ENCODE data around the gene RANBP6. TPM values are rescaled to one million over a fixed set of nuclear protein-coding genes. Genes with fewer than 3 reads are reported as not detected.
"Not testable (repeated sequence)": the region's sequence is repeated elsewhere in the genome, so short reads cannot be mapped to it uniquely, and the experiment has no call there.

RANBP6 gene
- total RNA-seq, 2 donors from 2014 or later: 14.6 to 22.7 TPM

GRCh38 chr9:6029604-6030274 lies 14.3 kb upstream of the RANBP6 start:
- H3K4me1 Mint-ChIP-seq: no peaks in the 10 kb centered on the region
- H3K36me3 Mint-ChIP-seq (ENCODE audit: low read depth): no peaks in the 10 kb centered on the region
- no peak overlapping the region for H3K4me3 Mint-ChIP-seq
- no peak for ATAC-seq (replicated peaks)
- no peak overlapping the region for H3K27ac Mint-ChIP-seq
- no peaks in the 10 kb centered on the region for H3K9me3 Mint-ChIP-seq
- H3K27me3 Mint-ChIP-seq: peaks cover 11% of the 10 kb centered on the region

- ATAC-seq (replicated peaks): peak; percentile 52
- Mint-ChIP-seq H3K27me3 (peaks cover 5% of the 10 kb centered on the region), H3K27ac (no peak overlapping the region), H3K36me3 (ENCODE audit: low read depth) (no peaks in the 10 kb centered on the region), H3K9me3 (peaks cover 4% of the 10 kb centered on the region), H3K4me3 (peak overlapping the region; percentile 43), H3K4me1 (no peaks in the 10 kb centered on the region)
Measured at GRCh38 chr9:6024035-6024554, 8.7 kb upstream of the RANBP6 start.

- H3K9me3 Mint-ChIP-seq; ATAC-seq (replicated peaks); H3K27me3 Mint-ChIP-seq; H3K4me3 Mint-ChIP-seq; H3K27ac Mint-ChIP-seq: not testable (repeated sequence)
- Mint-ChIP-seq H3K36me3 (ENCODE audit: low read depth) (peaks cover 28% of the 10 kb centered on the region), H3K4me1 (peaks cover 11% of the 10 kb centered on the region)
Measured at GRCh38 chr9:6016975-6017374, 1.6 kb upstream of the RANBP6 start.

- Mint-ChIP-seq H3K4me1 (peaks cover 13% of the 10 kb centered on the region), H3K4me3 (peak overlapping the region; percentile 94), H3K9me3 (peaks cover 6% of the 10 kb centered on the region), H3K36me3 (ENCODE audit: low read depth) (peaks cover 49% of the 10 kb centered on the region), H3K27me3 (no peaks in the 10 kb centered on the region), H3K27ac (peak overlapping the region; percentile 94)
- ATAC-seq (replicated peaks): peak; percentile 72
Measured at GRCh38 chr9:6014670-6015270, 654 bp downstream of the RANBP6 start.

GRCh38 chr9:6008169-6008979 lies 7.0 kb downstream of the RANBP6 start:
- no peaks in the 10 kb centered on the region for H3K27me3 Mint-ChIP-seq
- H3K4me1 Mint-ChIP-seq: peaks cover 30% of the 10 kb centered on the region
- ATAC-seq (replicated peaks): peak; percentile 80
- H3K36me3 Mint-ChIP-seq (ENCODE audit: low read depth): peaks cover 52% of the 10 kb centered on the region
- peaks cover 6% of the 10 kb centered on the region for H3K9me3 Mint-ChIP-seq
- H3K4me3 Mint-ChIP-seq: peak overlapping the region; percentile 95
- peak overlapping the region; percentile 92 for H3K27ac Mint-ChIP-seq

- Mint-ChIP-seq H3K4me1 (peaks cover 24% of the 10 kb centered on the region), H3K9me3 (peaks cover under 1% of the 10 kb centered on the region), H3K27ac (peak overlapping the region; percentile 92), H3K27me3 (no peaks in the 10 kb centered on the region), H3K4me3 (peak overlapping the region; percentile 95), H3K36me3 (ENCODE audit: low read depth) (peaks cover 46% of the 10 kb centered on the region)
- peak; percentile 56 for ATAC-seq (replicated peaks)
Measured at GRCh38 chr9:6007770-6008168, 7.7 kb downstream of the RANBP6 start.

- Mint-ChIP-seq H3K9me3 (no peaks in the 10 kb centered on the region), H3K4me1 (peaks cover 23% of the 10 kb centered on the region), H3K27me3 (no peaks in the 10 kb centered on the region), H3K36me3 (ENCODE audit: low read depth) (peaks cover 40% of the 10 kb centered on the region), H3K4me3 (peak overlapping the region; percentile 95), H3K27ac (peak overlapping the region; percentile 92)
- ATAC-seq (replicated peaks): peak; percentile 86
Measured at GRCh38 chr9:6007058-6007769, 8.2 kb downstream of the RANBP6 start.

- peak overlapping the region; percentile 92 for H3K27ac Mint-ChIP-seq
- peaks cover 23% of the 10 kb centered on the region for H3K4me1 Mint-ChIP-seq
- H3K27me3 Mint-ChIP-seq: no peaks in the 10 kb centered on the region
- peaks cover 35% of the 10 kb centered on the region for H3K36me3 Mint-ChIP-seq (ENCODE audit: low read depth)
- H3K9me3 Mint-ChIP-seq: no peaks in the 10 kb centered on the region
- peak overlapping the region; percentile 95 for H3K4me3 Mint-ChIP-seq
- ATAC-seq (replicated peaks): no peak
Measured at GRCh38 chr9:6006749-6007057, 8.7 kb downstream of the RANBP6 start.

- Mint-ChIP-seq H3K27ac (no peak overlapping the region), H3K9me3 (no peaks in the 10 kb centered on the region), H3K36me3 (ENCODE audit: low read depth) (peaks cover 14% of the 10 kb centered on the region), H3K27me3 (no peaks in the 10 kb centered on the region), H3K4me1 (peaks cover 26% of the 10 kb centered on the region), H3K4me3 (no peak overlapping the region)
- ATAC-seq (replicated peaks): no peak
Measured at GRCh38 chr9:6000955-6001354, 14.5 kb downstream of the RANBP6 start.

GRCh38 chr9:5999443-6000101 lies 15.9 kb downstream of the RANBP6 start:
- ATAC-seq (replicated peaks): no peak
- Mint-ChIP-seq H3K27ac (no peak overlapping the region), H3K36me3 (ENCODE audit: low read depth) (peaks cover 9% of the 10 kb centered on the region), H3K9me3 (no peaks in the 10 kb centered on the region), H3K4me3 (no peak overlapping the region), H3K4me1 (peaks cover 36% of the 10 kb centered on the region), H3K27me3 (no peaks in the 10 kb centered on the region)

- no peak overlapping the region for H3K4me3 Mint-ChIP-seq
- ATAC-seq (replicated peaks): no peak
- no peaks in the 10 kb centered on the region for H3K36me3 Mint-ChIP-seq (ENCODE audit: low read depth)
- H3K27me3 Mint-ChIP-seq: no peaks in the 10 kb centered on the region
- peaks cover 29% of the 10 kb centered on the region for H3K4me1 Mint-ChIP-seq
- H3K27ac Mint-ChIP-seq: no peak overlapping the region
- H3K9me3 Mint-ChIP-seq: no peaks in the 10 kb centered on the region
Measured at GRCh38 chr9:5994493-5994892, 20.9 kb downstream of the RANBP6 start.

GRCh38 chr9:5988265-5988664 lies 27.2 kb downstream of the RANBP6 start:
- Mint-ChIP-seq H3K9me3 (no peaks in the 10 kb centered on the region), H3K27ac (no peak overlapping the region), H3K36me3 (ENCODE audit: low read depth) (peaks cover 45% of the 10 kb centered on the region), H3K4me1 (peaks cover 9% of the 10 kb centered on the region), H3K4me3 (no peak overlapping the region), H3K27me3 (no peaks in the 10 kb centered on the region)
- ATAC-seq (replicated peaks): no peak

GRCh38 chr9:5983042-5983441 lies 32.4 kb downstream of the RANBP6 start:
- H3K36me3 Mint-ChIP-seq (ENCODE audit: low read depth): peaks cover 63% of the 10 kb centered on the region
- H3K27me3 Mint-ChIP-seq: no peaks in the 10 kb centered on the region
- H3K27ac Mint-ChIP-seq: no peak overlapping the region
- ATAC-seq (replicated peaks): no peak
- H3K4me1 Mint-ChIP-seq: peaks cover 11% of the 10 kb centered on the region
- no peak overlapping the region for H3K4me3 Mint-ChIP-seq
- H3K9me3 Mint-ChIP-seq: no peaks in the 10 kb centered on the region

- no peak for ATAC-seq (replicated peaks)
- no peak overlapping the region for H3K27ac Mint-ChIP-seq
- H3K27me3 Mint-ChIP-seq: no peaks in the 10 kb centered on the region
- peaks cover 11% of the 10 kb centered on the region for H3K4me1 Mint-ChIP-seq
- H3K36me3 Mint-ChIP-seq (ENCODE audit: low read depth): peaks cover 55% of the 10 kb centered on the region
- H3K4me3 Mint-ChIP-seq: no peak overlapping the region
- no peaks in the 10 kb centered on the region for H3K9me3 Mint-ChIP-seq
Measured at GRCh38 chr9:5982317-5982716, 33.1 kb downstream of the RANBP6 start.
